Hepatocyte (in vitro differentiated cells): ENCODE measurements around the gene HECTD4.

Experiments
- CTCF ChIP-seq: fragments of 200-600 bp; sonication (generic); IDR thresholded peaks from 2 replicates; pipeline ENCODE4 v1.5.1; 2016; ENCODE audit warnings: antibody characterized with exemption, mild to moderate bottlenecking; ENCODE audit not compliant: poor library complexity
- EZH2phosphoT487 ChIP-seq: fragments of 200-600 bp; sonication (generic); IDR thresholded peaks from one replicate; pipeline ENCODE4 v1.6.1; 2018; ENCODE audit warnings: antibody characterized with exemption, mild to moderate bottlenecking, low read depth, moderate library complexity; ENCODE audit not compliant: unreplicated experiment, severe bottlenecking

GRCh38 chr12:112206944-112207343, 175.3 kb downstream of the HECTD4 start:
- TF ChIP-seq CTCF, result no peak
- no peak for TF ChIP-seq EZH2phosphoT487
